Prostate gland (tissue), 2 donors: ENCODE measurements around the gene FAM151A. TPM values are rescaled to one million over a fixed set of nuclear protein-coding genes. Genes with fewer than 3 reads are reported as not detected.

ENCODE experiments used
- DNase-seq: peaks from one replicate; pipeline ENCODE4 v3.0.0-alpha.2; 2019; ENCODE audit warnings: low spot score
- H3K27ac ChIP-seq, 2 donors: fragments of 200-600 bp; sonication (generic); 2 replicates each; pipeline ENCODE4 v1.5.1; 2017 to 2019
- H3K27me3 ChIP-seq: fragments of 200-600 bp; sonication (generic); replicated peaks from 2 replicates; pipeline ENCODE4 v1.5.1; 2019; ENCODE audit not compliant: insufficient read depth
- H3K36me3 ChIP-seq, 2 donors: fragments of 200-600 bp; sonication (generic); 1 replicate in 1 of 2; 2 replicates in 1 of 2; pipeline versions ENCODE4 v1.5.1 to v1.8.1; 2017 to 2019
- H3K4me1 ChIP-seq: fragments of 200-600 bp; sonication (generic); replicated peaks from 2 replicates; pipeline ENCODE4 v1.5.1; 2019
- H3K4me3 ChIP-seq, 2 donors: fragments of 200-600 bp; sonication (generic); 2 replicates each; pipeline ENCODE4 v1.5.1; 2017 to 2019
- H3K9me3 ChIP-seq: fragments of 200-600 bp; sonication (generic); 2 replicates; pipeline ENCODE4 v1.5.1; 2017
- POLR2A ChIP-seq: fragments of 450-650 bp; IDR thresholded peaks from one replicate; pipeline ENCODE4 v1.6.1; 2016; ENCODE audit warnings: antibody characterized with exemption, mild to moderate bottlenecking
- POLR2AphosphoS5 ChIP-seq: sonication (generic); formaldehyde crosslinking; IDR thresholded peaks from one replicate; pipeline ENCODE4 v1.6.1; 2017; ENCODE audit warnings: antibody characterized with exemption
- whole genome bisulfite sequencing: methylation state at CpG from one replicate; pipeline ENCODE4 v1.1.5; 2018; 5-methylcytosine and 5-hydroxymethylcytosine counted together
- intact Hi-C: fragments of 100-400 bp; cut with DNase I; formaldehyde crosslinking; loops from one replicate; pipeline ENCODE4 v1.14.2; 2022
- total RNA-seq, 2 donors: library from RNA; depleted of rRNA; stranded (reverse); fragments of >200 nt; gene quantifications; one replicate each; pipeline ENCODE4 v1.1.0, GENCODE V29; 2016
- TF ChIP-seq, protein P1 (sequence below), 4 experiments: fragments of 200-600 bp in 2 of 4; fragments of 450-650 bp in 2 of 4; sonication (generic) in 2 of 4; IDR thresholded peaks; 1 replicate in 3 of 4; 2 replicates in 1 of 4; pipeline ENCODE4 v1.5.1; 2016 to 2019; ENCODE audit warnings: antibody characterized with exemption in 4 of 4, mild to moderate bottlenecking in 2 of 4, moderate library complexity in 2 of 4

FAM151A gene
- total RNA-seq, 2 donors from 2014 or later: not detected

GRCh38 chr1:54585181-54586066 lies 37.9 kb downstream of the FAM151A start:
- Histone ChIP-seq H3K4me1 (no peaks in the 10 kb centered on the region), H3K36me3 (no peaks in the 10 kb centered on the region), H3K9me3 (no peaks in the 10 kb centered on the region), H3K27ac (no peak overlapping the region), H3K4me3 (no peak overlapping the region), H3K27me3 (no peaks in the 10 kb centered on the region)
- WGBS: 91% methylated on average over 14 of the region's 15 CpGs
- DNase-seq: no peak
- intact Hi-C loops: no loop called here
- TF ChIP-seq, protein P1, sequence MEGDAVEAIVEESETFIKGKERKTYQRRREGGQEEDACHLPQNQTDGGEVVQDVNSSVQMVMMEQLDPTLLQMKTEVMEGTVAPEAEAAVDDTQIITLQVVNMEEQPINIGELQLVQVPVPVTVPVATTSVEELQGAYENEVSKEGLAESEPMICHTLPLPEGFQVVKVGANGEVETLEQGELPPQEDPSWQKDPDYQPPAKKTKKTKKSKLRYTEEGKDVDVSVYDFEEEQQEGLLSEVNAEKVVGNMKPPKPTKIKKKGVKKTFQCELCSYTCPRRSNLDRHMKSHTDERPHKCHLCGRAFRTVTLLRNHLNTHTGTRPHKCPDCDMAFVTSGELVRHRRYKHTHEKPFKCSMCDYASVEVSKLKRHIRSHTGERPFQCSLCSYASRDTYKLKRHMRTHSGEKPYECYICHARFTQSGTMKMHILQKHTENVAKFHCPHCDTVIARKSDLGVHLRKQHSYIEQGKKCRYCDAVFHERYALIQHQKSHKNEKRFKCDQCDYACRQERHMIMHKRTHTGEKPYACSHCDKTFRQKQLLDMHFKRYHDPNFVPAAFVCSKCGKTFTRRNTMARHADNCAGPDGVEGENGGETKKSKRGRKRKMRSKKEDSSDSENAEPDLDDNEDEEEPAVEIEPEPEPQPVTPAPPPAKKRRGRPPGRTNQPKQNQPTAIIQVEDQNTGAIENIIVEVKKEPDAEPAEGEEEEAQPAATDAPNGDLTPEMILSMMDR (IDR thresholded peaks at IDR 0.05): no peak
- TF ChIP-seq POLR2A (no peak), POLR2AphosphoS5 (no peak)

GRCh38 chr1:54584575-54584974 lies 38.8 kb downstream of the FAM151A start:
- WGBS: 97% methylated on average over 17 of the region's 17 CpGs
- H3K4me1 ChIP-seq: no peaks in the 10 kb centered on the region
- no peaks in the 10 kb centered on the region for H3K36me3 ChIP-seq
- H3K9me3 ChIP-seq: no peaks in the 10 kb centered on the region
- H3K27ac ChIP-seq: no peak overlapping the region
- no peak overlapping the region for H3K4me3 ChIP-seq
- no peaks in the 10 kb centered on the region for H3K27me3 ChIP-seq
- DNase-seq: no peak
- no peak for TF ChIP-seq POLR2A
- TF ChIP-seq, protein P1 (IDR thresholded peaks at IDR 0.05): no peak
- TF ChIP-seq POLR2AphosphoS5: no peak
- intact Hi-C loops: no loop called here

DNA sequence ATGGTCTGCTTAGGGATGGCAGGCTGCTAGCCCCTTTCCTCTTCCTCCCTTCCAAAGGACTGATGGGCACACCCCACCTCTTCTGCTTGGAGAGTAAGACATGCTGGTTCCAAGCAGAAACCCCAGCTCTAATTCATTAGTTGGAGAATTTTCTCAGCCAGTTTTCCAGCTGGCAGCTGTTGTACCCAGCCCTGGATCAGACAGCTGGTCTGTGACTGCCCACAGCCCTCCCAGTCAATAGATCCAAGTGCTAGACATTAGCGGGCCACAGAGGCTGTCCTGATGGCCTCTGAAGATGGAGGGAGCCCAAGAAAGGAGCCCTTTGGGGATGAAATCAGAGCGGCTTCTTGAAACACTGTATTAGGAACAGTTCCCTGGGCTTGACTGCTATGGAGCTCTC lies 39.5 kb downstream of the FAM151A start:
- Histone ChIP-seq H3K4me3 (no peak overlapping the region), H3K9me3 (no peaks in the 10 kb centered on the region), H3K27me3 (no peaks in the 10 kb centered on the region), H3K36me3 (no peaks in the 10 kb centered on the region), H3K27ac (no peak overlapping the region), H3K4me1 (no peaks in the 10 kb centered on the region)
- intact Hi-C loops: no loop called here
- WGBS: 88% methylated on average over 2 of the region's 2 CpGs
- TF ChIP-seq POLR2AphosphoS5 (no peak), POLR2A (no peak)
- TF ChIP-seq, protein P1 (IDR thresholded peaks at IDR 0.05): no peak
- no peak for DNase-seq

DNA sequence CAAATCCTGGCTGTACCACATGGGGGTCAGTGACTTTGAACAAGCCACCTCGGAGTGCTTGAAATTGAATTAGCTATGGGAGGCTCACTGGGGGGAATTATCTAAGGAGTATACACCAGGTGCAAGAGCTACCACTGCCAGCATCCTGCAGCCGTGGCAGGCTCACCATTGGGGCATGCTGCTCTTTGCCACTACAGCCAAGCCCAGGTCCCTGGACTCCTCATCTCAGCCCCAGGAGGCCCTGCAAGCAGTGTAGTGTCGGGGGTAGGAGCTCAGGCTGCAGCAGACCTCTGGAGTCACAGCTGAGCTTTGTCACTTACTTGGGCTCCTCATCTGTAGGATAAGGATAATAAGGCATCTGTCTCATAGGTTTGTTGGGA lies 40.0 kb downstream of the FAM151A start:
- H3K4me1 ChIP-seq: no peaks in the 10 kb centered on the region

More for the DNA sequence above, 40.0 kb downstream of the FAM151A start:
- Histone ChIP-seq H3K27ac (no peak overlapping the region), H3K9me3 (no peaks in the 10 kb centered on the region), H3K4me3 (no peak overlapping the region), H3K36me3 (no peaks in the 10 kb centered on the region), H3K27me3 (no peaks in the 10 kb centered on the region)
- 100% methylated on average over 3 of the region's 3 CpGs for WGBS
- intact Hi-C loops: no loop called here
- TF ChIP-seq POLR2A (no peak), POLR2AphosphoS5 (no peak)
- TF ChIP-seq, protein P1 (IDR thresholded peaks at IDR 0.05): no peak
- DNase-seq: no peak
